ENCODE data around the gene TSHB. TPM values are rescaled to one million over a fixed set of nuclear protein-coding genes. Genes with fewer than 3 reads are reported as not detected.

TSHB gene
- not detected for total RNA-seq

GRCh38 chr1:115029526-115029925 lies at the start of gene TSHB:
TSHB (plus strand) TSS chr1:115029826; CDS start chr1:115033363, 3,537 bp downstream.

Other genes with a start within 250 kb of the TSHB start
- gene SIKE1, start 249.1 kb upstream of the TSHB start, total RNA-seq, result 84.3 TPM
- not detected for gene SYCP1, start 175.0 kb upstream of the TSHB start, total RNA-seq
- 15.5 TPM for gene TSPAN2, start 59.7 kb downstream of the TSHB start, total RNA-seq

All from metanephros (tissue), 1 donor.